GM20000 (cell line): ENCODE results near the gene SEC31B.
A peak's percentile ranks its signal among the peaks of the same experiment; 100 is the strongest.

Experiments used
- DNase-seq: peaks from one replicate; pipeline ENCODE4 v3.0.0; 2012; ENCODE audit warnings: low spot score
- CTCF ChIP-seq: IDR thresholded peaks from 2 replicates; pipeline ENCODE4 v1.5.1; 2012; ENCODE audit warnings: mild to moderate bottlenecking, control low read depth; ENCODE audit errors: extremely low read depth, missing control alignments

The SEC31B gene

DNA sequence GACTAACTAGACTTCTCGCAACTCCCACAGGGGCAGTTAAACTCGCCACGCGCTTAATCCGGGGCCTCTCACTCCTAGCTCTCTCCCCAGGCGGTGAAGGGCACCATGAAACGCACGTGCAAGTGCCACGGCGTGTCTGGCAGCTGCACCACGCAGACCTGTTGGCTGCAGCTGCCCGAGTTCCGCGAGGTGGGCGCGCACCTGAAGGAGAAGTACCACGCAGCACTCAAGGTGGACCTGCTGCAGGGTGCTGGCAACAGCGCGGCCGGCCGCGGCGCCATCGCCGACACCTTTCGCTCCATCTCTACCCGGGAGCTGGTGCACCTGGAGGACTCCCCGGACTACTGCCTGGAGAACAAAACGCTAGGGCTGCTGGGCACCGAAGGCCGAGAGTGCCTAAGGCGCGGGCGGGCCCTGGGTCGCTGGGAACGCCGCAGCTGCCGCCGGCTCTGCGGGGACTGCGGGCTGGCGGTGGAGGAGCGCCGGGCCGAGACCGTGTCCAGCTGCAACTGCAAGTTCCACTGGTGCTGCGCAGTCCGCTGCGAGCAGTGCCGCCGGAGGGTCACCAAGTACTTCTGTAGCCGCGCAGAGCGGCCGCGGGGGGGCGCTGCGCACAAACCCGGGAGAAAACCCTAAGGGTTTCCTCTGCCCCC, 37.4 kb downstream of the SEC31B start:
- TF ChIP-seq CTCF: peak; percentile 54

DNA sequence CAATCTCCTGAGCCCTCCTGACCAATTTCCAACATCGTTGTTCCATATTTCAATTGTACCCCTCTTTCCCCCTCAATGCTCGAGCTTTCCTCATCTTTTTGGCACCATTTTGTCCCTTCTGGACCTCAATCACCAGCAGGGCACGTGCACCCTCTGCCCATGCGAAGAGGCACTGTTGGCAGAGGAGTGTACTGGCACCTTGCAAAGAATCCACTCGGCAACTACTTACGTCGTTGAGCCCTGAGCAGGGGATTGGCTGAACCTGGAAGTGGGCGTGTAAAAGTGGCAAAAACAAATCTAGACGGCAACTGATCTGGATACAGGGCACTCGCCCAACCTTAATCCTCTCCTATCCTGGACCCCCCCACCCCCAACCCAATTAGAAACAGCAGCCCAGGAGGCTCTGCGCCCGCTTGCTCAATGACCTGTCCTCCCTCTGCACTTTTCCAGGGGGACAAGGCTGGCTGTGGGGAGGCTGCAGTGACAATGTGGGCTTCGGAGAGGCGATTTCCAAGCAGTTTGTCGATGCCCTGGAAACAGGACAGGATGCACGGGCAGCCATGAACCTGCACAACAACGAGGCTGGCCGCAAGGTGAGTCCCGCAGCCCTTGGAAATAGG, 38.1 kb downstream of the SEC31B start:
- DNase-seq: peak; percentile 92
- no peak for TF ChIP-seq CTCF

More for the DNA sequence above, 37.4 kb downstream of the SEC31B start:
- DNase-seq: peak; percentile 76

- no peak for TF ChIP-seq CTCF
- DNase-seq: no peak
These were observed 39.7 kb downstream of the SEC31B start for GRCh38 chr10:100480002-100480401.

GRCh38 chr10:100479037-100479436, 40.6 kb downstream of the SEC31B start:
- DNase-seq: no peak
- no peak for TF ChIP-seq CTCF

GRCh38 chr10:100477970-100478369, 41.7 kb downstream of the SEC31B start:
- TF ChIP-seq CTCF: no peak
- DNase-seq: no peak

- no peak for TF ChIP-seq CTCF
- no peak for DNase-seq
These were observed 49.3 kb downstream of the SEC31B start for GRCh38 chr10:100470367-100470766.

DNA sequence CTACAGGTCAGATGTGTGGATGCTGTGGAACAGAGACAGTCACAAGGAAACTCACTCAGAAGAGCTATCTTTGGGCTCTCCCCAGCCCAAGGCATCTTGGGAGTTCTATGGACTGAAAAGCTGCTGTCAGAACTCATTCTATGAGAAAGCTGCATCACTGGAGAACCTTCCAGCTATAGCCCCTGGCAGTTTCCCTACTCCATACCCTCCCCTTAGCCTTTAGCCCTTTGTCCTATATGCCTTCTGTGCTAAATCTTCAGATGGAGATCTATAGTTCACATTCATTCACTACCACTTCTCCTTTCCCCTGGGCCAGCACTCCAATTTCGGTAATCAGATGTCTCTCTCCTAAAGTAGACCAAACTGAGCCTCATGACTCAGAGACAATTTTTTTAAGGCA, 49.9 kb downstream of the SEC31B start:
- DNase-seq: no peak
- TF ChIP-seq CTCF: no peak
